Smooth muscle cell (in vitro differentiated cells): ENCODE data around the gene CTSH. TPM values are rescaled to one million over a fixed set of nuclear protein-coding genes. Genes with fewer than 3 reads are reported as not detected.

Source experiments
- DNase-seq: peaks from one replicate; lab custom pipeline; 2025; ENCODE audit not compliant: unreplicated experiment; lab: John Stamatoyannopoulos, UW
- H2AFZ ChIP-seq: fragments of 200-600 bp; sonication (generic); 2 replicates; pipeline ENCODE4 v1.6.0; 2016; ENCODE audit warnings: antibody characterized with exemption, low read depth, mild to moderate bottlenecking
- H3F3A ChIP-seq: fragments of 200-600 bp; sonication (generic); 2 replicates; pipeline ENCODE4 v1.6.0; 2017; ENCODE audit warnings: antibody characterized with exemption, low read depth
- H3K27ac ChIP-seq: fragments of 200-600 bp; sonication (generic); 2 replicates; pipeline ENCODE4 v1.5.1; 2016; ENCODE audit warnings: low read depth, mild to moderate bottlenecking
- H3K27me3 ChIP-seq: fragments of 200-600 bp; sonication (generic); 2 replicates; pipeline ENCODE4 v1.6.1; 2016; ENCODE audit warnings: low read depth, mild to moderate bottlenecking
- H3K36me3 ChIP-seq: fragments of 200-600 bp; sonication (generic); 2 replicates; pipeline ENCODE4 v1.5.1; 2016; ENCODE audit warnings: low read depth
- H3K4me1 ChIP-seq: fragments of 200-600 bp; sonication (generic); 2 replicates; pipeline ENCODE4 v1.5.1; 2016; ENCODE audit warnings: low read depth
- H3K4me2 ChIP-seq: fragments of 200-600 bp; sonication (generic); 2 replicates; pipeline ENCODE4 v1.6.0; 2016; ENCODE audit warnings: mild to moderate bottlenecking
- H3K4me3 ChIP-seq: fragments of 200-600 bp; sonication (generic); 2 replicates; pipeline ENCODE4 v1.5.1; 2016; ENCODE audit warnings: mild to moderate bottlenecking
- H3K79me2 ChIP-seq: fragments of 200-600 bp; sonication (generic); 2 replicates; pipeline ENCODE4 v1.6.0; 2016; ENCODE audit warnings: low read depth, mild to moderate bottlenecking
- H3K9ac ChIP-seq: fragments of 200-600 bp; sonication (generic); 2 replicates; pipeline ENCODE4 v1.6.0; 2016; ENCODE audit warnings: low read depth
- H3K9me3 ChIP-seq: fragments of 200-600 bp; sonication (generic); replicated peaks from 2 replicates; pipeline ENCODE4 v1.5.1; 2016; ENCODE audit warnings: low read depth
- H4K20me1 ChIP-seq: fragments of 200-600 bp; sonication (generic); 2 replicates; pipeline ENCODE4 v1.6.0; 2016; ENCODE audit warnings: low read depth
- WGBS: methylation state at CpG from one replicate; pipeline ENCODE4 v1.1.7; 2016; ENCODE audit warnings: low lambda C conversion rate; 5-methylcytosine and 5-hydroxymethylcytosine counted together
- polyA plus RNA-seq: library from polyadenylated mRNA; unstranded; fragments of >200 nt; fragmentation: Nextera tagmentation; extraction: Ambion mirVana; gene quantifications from 2 replicates; pipeline ENCODE4 v1.2.1, GENCODE V29; 2016
- total RNA-seq: library from RNA; depleted of rRNA; stranded (reverse); fragments of >200 nt; gene quantifications from 2 replicates; pipeline ENCODE4 v1.2.3, GENCODE V29; 2014
- TF ChIP-seq, protein P1 (sequence below): fragments of 200-600 bp; sonication (generic); IDR thresholded peaks from 2 replicates; pipeline ENCODE4 v1.5.1; 2017; ENCODE audit warnings: borderline replicate concordance, mild to moderate bottlenecking, antibody characterized with exemption; ENCODE audit not compliant: insufficient read depth, poor library complexity, severe bottlenecking

The CTSH gene
- total and polyA plus RNA-seq, 2 experiments from 2014 or later = 23.4 to 38.5 TPM

DNA sequence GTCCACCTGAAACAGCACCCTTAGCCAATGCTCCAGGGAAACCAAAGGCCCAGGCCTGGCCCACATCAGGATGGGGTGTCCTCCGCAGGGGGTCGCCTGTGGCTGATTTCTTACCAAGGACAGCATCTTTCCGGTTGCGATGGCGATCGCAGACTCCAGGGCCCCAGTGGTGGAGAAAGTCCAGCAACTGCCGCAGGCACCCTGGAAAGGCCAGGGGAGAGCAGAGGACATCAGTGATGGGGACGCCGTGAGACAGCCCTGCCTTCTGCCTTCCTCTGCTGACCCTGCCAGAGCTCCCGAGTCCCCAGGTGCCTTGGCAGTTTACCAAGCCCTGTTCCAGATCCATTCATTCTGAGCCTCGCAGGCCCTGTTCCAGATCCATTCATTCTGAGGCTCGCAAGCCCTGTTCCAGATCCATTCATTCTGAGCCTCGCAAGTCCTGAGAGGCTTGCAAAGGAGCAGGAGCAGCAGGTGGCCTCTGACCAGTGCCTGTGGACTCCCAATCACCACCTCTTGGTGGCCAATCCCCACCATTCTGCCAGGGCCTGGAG lies 12.5 kb downstream of the CTSH start:
- Histone ChIP-seq H3K4me3 (no peak overlapping the region), H3K36me3 (no peaks in the 10 kb centered on the region), H3K9ac (no peak overlapping the region), H3K27ac (no peak overlapping the region), H4K20me1 (no peaks in the 10 kb centered on the region), H2AFZ (no peak overlapping the region), H3K79me2 (no peaks in the 10 kb centered on the region), H3K9me3 (no peaks in the 10 kb centered on the region), H3F3A (no peaks in the 10 kb centered on the region), H3K4me1 (no peaks in the 10 kb centered on the region), H3K27me3 (no peaks in the 10 kb centered on the region), H3K4me2 (no peak overlapping the region)
- DNase-seq = no peak
- WGBS = 96% methylated on average over 13 of the region's 13 CpGs
- TF ChIP-seq, protein P1, sequence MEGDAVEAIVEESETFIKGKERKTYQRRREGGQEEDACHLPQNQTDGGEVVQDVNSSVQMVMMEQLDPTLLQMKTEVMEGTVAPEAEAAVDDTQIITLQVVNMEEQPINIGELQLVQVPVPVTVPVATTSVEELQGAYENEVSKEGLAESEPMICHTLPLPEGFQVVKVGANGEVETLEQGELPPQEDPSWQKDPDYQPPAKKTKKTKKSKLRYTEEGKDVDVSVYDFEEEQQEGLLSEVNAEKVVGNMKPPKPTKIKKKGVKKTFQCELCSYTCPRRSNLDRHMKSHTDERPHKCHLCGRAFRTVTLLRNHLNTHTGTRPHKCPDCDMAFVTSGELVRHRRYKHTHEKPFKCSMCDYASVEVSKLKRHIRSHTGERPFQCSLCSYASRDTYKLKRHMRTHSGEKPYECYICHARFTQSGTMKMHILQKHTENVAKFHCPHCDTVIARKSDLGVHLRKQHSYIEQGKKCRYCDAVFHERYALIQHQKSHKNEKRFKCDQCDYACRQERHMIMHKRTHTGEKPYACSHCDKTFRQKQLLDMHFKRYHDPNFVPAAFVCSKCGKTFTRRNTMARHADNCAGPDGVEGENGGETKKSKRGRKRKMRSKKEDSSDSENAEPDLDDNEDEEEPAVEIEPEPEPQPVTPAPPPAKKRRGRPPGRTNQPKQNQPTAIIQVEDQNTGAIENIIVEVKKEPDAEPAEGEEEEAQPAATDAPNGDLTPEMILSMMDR = no peak

DNA sequence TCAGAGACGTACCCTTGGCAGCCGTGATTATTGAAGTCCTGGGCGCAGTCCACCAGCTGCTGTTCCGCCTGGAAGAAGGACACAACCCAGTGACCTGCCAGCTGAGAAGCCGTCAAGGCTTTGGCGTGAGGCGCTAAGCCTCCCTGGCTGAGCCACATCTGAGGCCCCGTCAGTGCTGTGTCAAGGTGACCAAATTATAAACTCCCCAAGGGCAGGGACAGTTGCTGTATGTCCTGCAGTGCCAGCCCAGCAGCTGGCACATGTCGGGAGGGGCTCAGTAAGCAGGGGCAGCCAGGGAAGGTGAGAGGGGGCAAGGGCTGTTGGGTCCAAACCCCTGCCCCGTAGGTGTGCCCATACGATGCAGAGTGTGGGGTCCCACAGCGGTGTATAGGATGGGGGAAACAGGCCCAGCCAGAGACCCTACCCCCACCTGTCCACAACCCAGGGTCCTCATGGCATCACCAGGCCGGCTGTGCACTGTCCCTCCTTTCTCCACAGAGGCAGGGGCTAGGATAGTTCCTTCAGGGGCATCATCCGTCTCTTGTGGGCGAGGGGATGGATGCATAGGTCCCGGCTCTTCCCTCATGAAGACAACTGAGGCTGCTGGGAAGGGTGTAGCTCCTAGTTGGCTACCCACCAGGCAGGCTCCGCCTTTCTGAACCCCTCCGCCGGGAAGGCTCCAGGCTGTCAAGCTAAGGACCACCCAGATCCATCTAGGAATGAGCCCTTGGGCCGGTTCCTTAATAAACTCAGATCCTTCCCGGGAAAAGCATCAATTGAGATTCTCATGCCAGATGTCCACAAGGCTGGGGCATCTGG lies 13.2 kb downstream of the CTSH start:
- no peak for DNase-seq
- Histone ChIP-seq H3K27me3 (no peaks in the 10 kb centered on the region), H3K4me2 (no peak overlapping the region), H3K9ac (no peak overlapping the region), H4K20me1 (peaks cover 3% of the 10 kb centered on the region), H3K27ac (no peak overlapping the region), H3K4me3 (no peak overlapping the region), H3K36me3 (no peaks in the 10 kb centered on the region), H3K9me3 (no peaks in the 10 kb centered on the region), H2AFZ (no peak overlapping the region), H3K79me2 (no peaks in the 10 kb centered on the region), H3K4me1 (no peaks in the 10 kb centered on the region), H3F3A (no peaks in the 10 kb centered on the region)
- 95% methylated on average over 21 of the region's 21 CpGs for WGBS
- TF ChIP-seq, protein P1 = no peak

DNA sequence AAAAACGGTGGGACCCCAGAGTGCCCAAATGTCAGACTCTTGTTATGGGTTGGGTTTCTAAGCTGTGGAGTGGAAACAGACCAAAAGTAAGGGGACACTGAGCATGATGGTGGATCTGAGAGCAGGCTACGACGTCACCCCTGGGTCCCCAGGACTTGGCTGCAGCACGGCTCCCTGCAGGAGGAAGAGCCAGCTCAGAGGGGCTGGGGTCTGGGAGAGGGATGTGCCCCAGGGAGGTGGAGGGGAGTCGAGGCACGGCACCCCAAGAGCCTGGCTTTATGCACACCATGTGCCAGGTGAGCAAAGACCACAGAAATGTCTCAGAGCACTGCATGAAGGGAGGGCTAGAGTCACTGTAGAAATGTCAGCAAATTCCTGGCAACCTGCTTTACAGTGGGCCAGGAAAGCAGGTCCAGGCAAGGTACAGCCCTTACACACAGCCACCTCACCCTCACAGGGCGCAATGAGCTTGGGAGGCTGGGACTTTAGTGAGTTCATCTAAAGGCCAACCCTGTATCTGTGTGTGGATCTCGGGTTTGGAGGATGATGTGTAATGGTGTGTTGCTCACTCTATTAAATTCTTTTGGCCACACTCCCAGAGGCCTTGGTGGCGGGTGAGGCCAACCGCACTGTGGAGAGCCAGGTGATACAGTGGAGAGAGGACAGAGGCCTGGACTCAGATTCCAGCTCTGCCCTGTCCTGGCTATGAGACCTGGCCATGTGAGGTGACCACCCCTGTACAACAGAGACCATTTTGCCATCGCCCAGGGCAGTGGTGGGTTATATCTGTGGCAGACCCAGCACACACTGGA lies 14.1 kb downstream of the CTSH start:
- H3K27ac ChIP-seq = no peak overlapping the region
- no peak overlapping the region for H3K4me2 ChIP-seq
- no peaks in the 10 kb centered on the region for H3K9me3 ChIP-seq
- H2AFZ ChIP-seq = no peak overlapping the region
- no peak overlapping the region for H3K4me3 ChIP-seq
- no peaks in the 10 kb centered on the region for H3F3A ChIP-seq
- no peaks in the 10 kb centered on the region for H3K27me3 ChIP-seq
- peaks cover 12% of the 10 kb centered on the region for H4K20me1 ChIP-seq
- 75% methylated on average over 11 of the region's 11 CpGs for WGBS
- no peaks in the 10 kb centered on the region for H3K4me1 ChIP-seq
- no peaks in the 10 kb centered on the region for H3K36me3 ChIP-seq
- TF ChIP-seq, protein P1 = no peak
- H3K79me2 ChIP-seq = no peaks in the 10 kb centered on the region
- H3K9ac ChIP-seq = no peak overlapping the region
- no peak for DNase-seq
